Thyroid gland (tissue), 4 donors: ENCODE measurements around the gene PTEN.

Source experiments
- POLR2A ChIP-seq, 2 donors: fragments of 450-650 bp; IDR thresholded peaks; one replicate each; pipeline ENCODE4 v1.6.1; 2017; ENCODE audit warnings: antibody characterized with exemption in 2 of 2, mild to moderate bottlenecking in 2 of 2, moderate library complexity in 1 of 2
- TF ChIP-seq, protein P1 (sequence below), 6 experiments: fragments of 200-600 bp in 3 of 6; fragments of 450-650 bp in 3 of 6; sonication (generic) in 3 of 6; IDR thresholded peaks; one replicate each; pipeline ENCODE4 v1.5.1; 2016 to 2019; ENCODE audit warnings: antibody characterized with exemption in 6 of 6, mild to moderate bottlenecking in 2 of 6, inconsistent platforms in 1 of 6, moderate library complexity in 1 of 6

DNA sequence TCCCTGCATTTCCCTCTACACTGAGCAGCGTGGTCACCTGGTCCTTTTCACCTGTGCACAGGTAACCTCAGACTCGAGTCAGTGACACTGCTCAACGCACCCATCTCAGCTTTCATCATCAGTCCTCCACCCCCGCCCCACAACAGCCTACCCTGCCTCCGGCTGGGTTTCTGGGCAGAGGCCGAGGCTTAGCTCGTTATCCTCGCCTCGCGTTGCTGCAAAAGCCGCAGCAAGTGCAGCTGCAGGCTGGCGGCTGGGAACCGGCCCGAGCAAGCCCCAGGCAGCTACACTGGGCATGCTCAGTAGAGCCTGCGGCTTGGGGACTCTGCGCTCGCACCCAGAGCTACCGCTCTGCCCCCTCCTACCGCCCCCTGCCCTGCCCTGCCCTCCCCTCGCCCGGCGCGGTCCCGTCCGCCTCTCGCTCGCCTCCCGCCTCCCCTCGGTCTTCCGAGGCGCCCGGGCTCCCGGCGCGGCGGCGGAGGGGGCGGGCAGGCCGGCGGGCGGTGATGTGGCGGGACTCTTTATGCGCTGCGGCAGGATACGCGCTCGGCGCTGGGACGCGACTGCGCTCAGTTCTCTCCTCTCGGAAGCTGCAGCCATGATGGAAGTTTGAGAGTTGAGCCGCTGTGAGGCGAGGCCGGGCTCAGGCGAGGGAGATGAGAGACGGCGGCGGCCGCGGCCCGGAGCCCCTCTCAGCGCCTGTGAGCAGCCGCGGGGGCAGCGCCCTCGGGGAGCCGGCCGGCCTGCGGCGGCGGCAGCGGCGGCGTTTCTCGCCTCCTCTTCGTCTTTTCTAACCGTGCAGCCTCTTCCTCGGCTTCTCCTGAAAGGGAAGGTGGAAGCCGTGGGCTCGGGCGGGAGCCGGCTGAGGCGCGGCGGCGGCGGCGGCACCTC lies at the start of gene PTEN, which contains the start of gene KLLN:
- TF ChIP-seq, protein P1, sequence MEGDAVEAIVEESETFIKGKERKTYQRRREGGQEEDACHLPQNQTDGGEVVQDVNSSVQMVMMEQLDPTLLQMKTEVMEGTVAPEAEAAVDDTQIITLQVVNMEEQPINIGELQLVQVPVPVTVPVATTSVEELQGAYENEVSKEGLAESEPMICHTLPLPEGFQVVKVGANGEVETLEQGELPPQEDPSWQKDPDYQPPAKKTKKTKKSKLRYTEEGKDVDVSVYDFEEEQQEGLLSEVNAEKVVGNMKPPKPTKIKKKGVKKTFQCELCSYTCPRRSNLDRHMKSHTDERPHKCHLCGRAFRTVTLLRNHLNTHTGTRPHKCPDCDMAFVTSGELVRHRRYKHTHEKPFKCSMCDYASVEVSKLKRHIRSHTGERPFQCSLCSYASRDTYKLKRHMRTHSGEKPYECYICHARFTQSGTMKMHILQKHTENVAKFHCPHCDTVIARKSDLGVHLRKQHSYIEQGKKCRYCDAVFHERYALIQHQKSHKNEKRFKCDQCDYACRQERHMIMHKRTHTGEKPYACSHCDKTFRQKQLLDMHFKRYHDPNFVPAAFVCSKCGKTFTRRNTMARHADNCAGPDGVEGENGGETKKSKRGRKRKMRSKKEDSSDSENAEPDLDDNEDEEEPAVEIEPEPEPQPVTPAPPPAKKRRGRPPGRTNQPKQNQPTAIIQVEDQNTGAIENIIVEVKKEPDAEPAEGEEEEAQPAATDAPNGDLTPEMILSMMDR (IDR thresholded peaks at IDR 0.05) = no peak
- peak; percentile 66 to 94 for TF ChIP-seq POLR2A (IDR thresholded peaks at IDR 0.05)
